Prostate gland (tissue), 2 donors: ENCODE data around the gene WNK1. TPM values are rescaled to one million over a fixed set of nuclear protein-coding genes. Genes with fewer than 3 reads are reported as not detected.
A peak's percentile ranks its signal among the peaks of the same experiment; 100 is the strongest.

Experiments used
- DNase-seq: peaks from one replicate; pipeline ENCODE4 v3.0.0-alpha.2; 2019; ENCODE audit warnings: low spot score
- H3K27ac ChIP-seq, 2 donors: fragments of 200-600 bp; sonication (generic); 2 replicates each; pipeline ENCODE4 v1.5.1; 2017 to 2019
- H3K27me3 ChIP-seq: fragments of 200-600 bp; sonication (generic); replicated peaks from 2 replicates; pipeline ENCODE4 v1.5.1; 2019; ENCODE audit not compliant: insufficient read depth
- H3K36me3 ChIP-seq, 2 donors: fragments of 200-600 bp; sonication (generic); 1 replicate in 1 of 2; 2 replicates in 1 of 2; pipeline versions ENCODE4 v1.5.1 to v1.8.1; 2017 to 2019
- H3K4me1 ChIP-seq: fragments of 200-600 bp; sonication (generic); replicated peaks from 2 replicates; pipeline ENCODE4 v1.5.1; 2019
- H3K4me3 ChIP-seq, 2 donors: fragments of 200-600 bp; sonication (generic); 2 replicates each; pipeline ENCODE4 v1.5.1; 2017 to 2019
- H3K9me3 ChIP-seq: fragments of 200-600 bp; sonication (generic); 2 replicates; pipeline ENCODE4 v1.5.1; 2017
- POLR2A ChIP-seq: fragments of 450-650 bp; IDR thresholded peaks from one replicate; pipeline ENCODE4 v1.6.1; 2016; ENCODE audit warnings: antibody characterized with exemption, mild to moderate bottlenecking
- POLR2AphosphoS5 ChIP-seq: sonication (generic); formaldehyde crosslinking; IDR thresholded peaks from one replicate; pipeline ENCODE4 v1.6.1; 2017; ENCODE audit warnings: antibody characterized with exemption
- WGBS: methylation state at CpG from one replicate; pipeline ENCODE4 v1.1.5; 2018; 5-methylcytosine and 5-hydroxymethylcytosine counted together
- intact Hi-C: fragments of 100-400 bp; cut with DNase I; formaldehyde crosslinking; loops from one replicate; pipeline ENCODE4 v1.14.2; 2022
- total RNA-seq, 2 donors: library from RNA; depleted of rRNA; stranded (reverse); fragments of >200 nt; gene quantifications; one replicate each; pipeline ENCODE4 v1.1.0, GENCODE V29; 2016
- TF ChIP-seq, protein P1 (sequence below), 4 experiments: fragments of 200-600 bp in 2 of 4; fragments of 450-650 bp in 2 of 4; sonication (generic) in 2 of 4; IDR thresholded peaks; 1 replicate in 3 of 4; 2 replicates in 1 of 4; pipeline ENCODE4 v1.5.1; 2016 to 2019; ENCODE audit warnings: antibody characterized with exemption in 4 of 4, mild to moderate bottlenecking in 2 of 4, moderate library complexity in 2 of 4

The WNK1 gene
- total RNA-seq, 2 donors from 2014 or later = 82.7 to 223 TPM

DNA sequence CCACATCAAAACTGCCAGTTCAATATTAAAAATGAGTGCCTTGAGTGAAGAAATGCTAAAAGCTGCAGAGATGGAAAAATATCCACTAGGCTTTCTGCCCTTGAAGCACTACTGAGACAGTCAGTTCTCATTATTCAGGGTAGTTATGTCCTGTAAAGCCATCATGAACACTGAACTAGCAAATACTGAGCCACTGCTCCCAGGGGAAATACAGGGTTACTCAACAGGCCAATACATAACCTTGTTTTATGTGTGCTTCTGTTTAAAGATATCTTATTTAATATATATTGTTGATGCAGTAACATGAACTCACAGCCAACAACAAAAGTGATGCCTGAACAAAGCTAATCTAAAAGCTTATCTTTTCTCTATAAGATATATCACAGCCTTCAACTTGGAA is 193.8 kb downstream of the WNK1 start:
- Histone ChIP-seq H3K27ac (no peak overlapping the region), H3K4me3 (no peak overlapping the region), H3K9me3 (no peaks in the 10 kb centered on the region), H3K27me3 (no peaks in the 10 kb centered on the region), H3K36me3 (no peaks in the 10 kb centered on the region), H3K4me1 (no peaks in the 10 kb centered on the region)
- TF ChIP-seq, protein P1, sequence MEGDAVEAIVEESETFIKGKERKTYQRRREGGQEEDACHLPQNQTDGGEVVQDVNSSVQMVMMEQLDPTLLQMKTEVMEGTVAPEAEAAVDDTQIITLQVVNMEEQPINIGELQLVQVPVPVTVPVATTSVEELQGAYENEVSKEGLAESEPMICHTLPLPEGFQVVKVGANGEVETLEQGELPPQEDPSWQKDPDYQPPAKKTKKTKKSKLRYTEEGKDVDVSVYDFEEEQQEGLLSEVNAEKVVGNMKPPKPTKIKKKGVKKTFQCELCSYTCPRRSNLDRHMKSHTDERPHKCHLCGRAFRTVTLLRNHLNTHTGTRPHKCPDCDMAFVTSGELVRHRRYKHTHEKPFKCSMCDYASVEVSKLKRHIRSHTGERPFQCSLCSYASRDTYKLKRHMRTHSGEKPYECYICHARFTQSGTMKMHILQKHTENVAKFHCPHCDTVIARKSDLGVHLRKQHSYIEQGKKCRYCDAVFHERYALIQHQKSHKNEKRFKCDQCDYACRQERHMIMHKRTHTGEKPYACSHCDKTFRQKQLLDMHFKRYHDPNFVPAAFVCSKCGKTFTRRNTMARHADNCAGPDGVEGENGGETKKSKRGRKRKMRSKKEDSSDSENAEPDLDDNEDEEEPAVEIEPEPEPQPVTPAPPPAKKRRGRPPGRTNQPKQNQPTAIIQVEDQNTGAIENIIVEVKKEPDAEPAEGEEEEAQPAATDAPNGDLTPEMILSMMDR (IDR thresholded peaks at IDR 0.05) = no peak
- TF ChIP-seq POLR2A (no peak), POLR2AphosphoS5 (no peak)
- no peak for DNase-seq
- intact Hi-C loops = no loop called here

DNA sequence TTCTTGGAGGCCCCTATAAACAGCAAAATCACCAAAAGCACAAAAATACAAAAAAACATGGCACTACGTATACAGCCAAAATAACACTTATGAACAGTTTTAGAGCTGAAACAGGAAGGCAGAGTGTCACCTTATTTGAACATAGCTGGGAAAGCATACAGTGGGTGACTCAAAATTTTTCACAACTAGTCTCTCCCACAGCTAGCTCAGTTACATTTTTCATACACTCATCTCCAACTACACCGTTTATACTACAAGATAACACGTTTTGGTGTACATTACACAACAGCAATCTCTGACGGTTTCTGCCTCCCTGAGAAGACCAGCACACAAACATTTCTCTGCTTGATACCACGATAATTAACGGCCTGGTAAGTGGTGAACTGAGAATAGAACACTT is 194.3 kb downstream of the WNK1 start:
- WGBS = 86% methylated on average over 6 of the region's 6 CpGs
- no peak overlapping the region for H3K27ac ChIP-seq
- no peak for DNase-seq
- no peak overlapping the region for H3K4me3 ChIP-seq
- TF ChIP-seq, protein P1 (IDR thresholded peaks at IDR 0.05) = no peak
- TF ChIP-seq POLR2AphosphoS5 (no peak), POLR2A (no peak)
- no peaks in the 10 kb centered on the region for H3K9me3 ChIP-seq
- no peaks in the 10 kb centered on the region for H3K27me3 ChIP-seq
- intact Hi-C loops = no loop called here
- H3K36me3 ChIP-seq = no peaks in the 10 kb centered on the region
- no peaks in the 10 kb centered on the region for H3K4me1 ChIP-seq

DNA sequence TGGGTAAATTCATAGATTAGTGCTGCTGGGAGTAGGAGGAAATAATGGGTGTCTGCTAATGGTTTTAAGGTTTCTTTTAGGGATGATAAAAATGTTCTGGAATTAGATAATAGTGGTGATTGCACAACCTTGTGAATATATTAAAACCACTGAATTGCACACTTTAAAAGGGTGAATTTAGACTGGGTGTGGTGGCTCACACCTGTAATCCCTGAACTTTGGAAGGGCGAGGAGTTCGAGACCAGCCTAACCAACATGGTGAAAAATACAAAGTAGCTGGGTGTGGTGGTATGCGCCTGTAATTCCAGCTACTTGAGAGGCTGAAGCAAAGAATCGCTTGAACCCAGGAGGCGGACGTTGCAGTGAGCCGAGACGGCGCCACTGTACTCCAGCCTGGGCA is 195.9 kb downstream of the WNK1 start:
- Histone ChIP-seq H3K9me3 (no peaks in the 10 kb centered on the region), H3K27ac (no peak overlapping the region), H3K4me3 (no peak overlapping the region), H3K36me3 (no peaks in the 10 kb centered on the region), H3K27me3 (no peaks in the 10 kb centered on the region), H3K4me1 (no peaks in the 10 kb centered on the region)
- TF ChIP-seq POLR2AphosphoS5 (no peak), POLR2A (no peak)
- TF ChIP-seq, protein P1 (IDR thresholded peaks at IDR 0.05) = no peak
- no peak for DNase-seq
- intact Hi-C loops = loop anchor here (2.0 kb wide), 2 partner anchors 195 to 377 kb away; partner anchors contain the start of gene WNK1
- 93% methylated on average over 9 of the region's 9 CpGs for whole genome bisulfite sequencing

DNA sequence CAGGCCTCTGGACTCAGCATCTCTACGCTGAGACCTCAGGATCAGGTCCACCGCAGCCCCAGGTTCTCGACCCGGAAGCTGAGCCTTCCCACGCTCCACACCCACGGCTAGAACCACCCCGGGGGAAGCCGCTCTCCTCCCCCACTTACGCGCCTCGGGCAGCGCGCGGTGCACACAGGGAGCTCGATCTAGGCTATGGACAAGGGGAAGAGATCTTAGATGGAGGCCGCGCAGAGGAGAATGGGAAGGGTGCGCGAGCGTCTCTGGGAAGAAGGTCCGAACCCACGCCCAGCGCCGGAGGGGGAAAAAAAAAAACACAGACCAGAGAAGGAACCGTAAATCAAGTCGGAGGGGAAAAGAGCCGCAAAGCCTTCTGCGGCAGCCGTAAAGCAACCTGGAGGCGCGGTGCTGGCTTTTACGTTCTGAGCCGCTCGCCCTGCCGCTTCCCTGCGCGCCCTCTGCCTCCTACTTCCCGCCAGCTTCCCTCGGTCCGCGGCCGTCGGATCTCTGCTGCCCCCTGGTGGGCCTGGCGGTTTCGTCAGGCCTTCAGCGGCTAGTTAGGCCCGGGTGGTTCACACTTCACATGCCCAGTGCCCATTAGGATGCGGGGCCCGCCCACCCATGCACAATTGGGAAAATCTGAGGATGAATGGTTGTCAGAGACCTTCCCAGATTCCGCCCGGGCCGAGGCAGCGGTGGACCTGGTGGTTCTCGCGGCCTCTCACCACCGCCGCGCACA is 197.2 kb downstream of the WNK1 start, which contains the start of gene RAD52:
TSS of gene RAD52 (minus strand) at position 242 of the 739 bp plus-strand sequence. CDS start 16,636 bp downstream, outside the sequence.
- H3K9me3 ChIP-seq = no peaks in the 10 kb centered on the region
- H3K4me1 ChIP-seq = no peaks in the 10 kb centered on the region
- H3K27me3 ChIP-seq = no peaks in the 10 kb centered on the region
- intact Hi-C loops = loop anchor here (2.0 to 5.0 kb wide), 4 partner anchors 132 to 379 kb away; partner anchors contain the start of gene WNK1
- peak within 1 kb of the TSS; percentile 84 to 91 for H3K27ac ChIP-seq
- WGBS = 2% methylated on average over 51 of the region's 58 CpGs
- peak within 1 kb of the TSS; percentile 76 to 78 for H3K4me3 ChIP-seq
- peak; percentile 95 for TF ChIP-seq POLR2AphosphoS5
- peak; percentile 63 for TF ChIP-seq POLR2A
- TF ChIP-seq, protein P1 (IDR thresholded peaks at IDR 0.05) = peak; percentile 98 to 99 (median 99)
- peak; percentile 97 for DNase-seq
- no peaks in the 10 kb centered on the region for H3K36me3 ChIP-seq

DNA sequence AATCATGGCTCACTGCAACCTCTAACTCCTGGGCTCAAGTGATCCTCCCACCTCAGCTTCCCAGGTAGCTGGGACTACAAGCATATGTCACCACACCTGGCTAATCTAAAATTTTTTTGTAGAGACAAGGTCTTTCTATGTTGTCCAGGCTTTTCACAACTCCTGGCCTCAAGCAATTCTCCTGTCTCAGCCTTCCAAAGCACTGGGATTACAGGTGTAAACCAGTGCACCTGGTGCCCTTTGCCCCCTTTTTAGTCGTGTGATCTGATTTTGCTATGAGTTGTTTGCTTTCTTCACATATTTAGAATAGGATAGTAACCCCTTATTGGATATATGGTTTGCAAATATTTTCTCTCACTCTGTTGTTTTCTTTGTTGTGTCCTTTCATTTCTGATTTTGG is 198.8 kb downstream of the WNK1 start:
- no peak overlapping the region for H3K4me3 ChIP-seq
- TF ChIP-seq POLR2AphosphoS5 (no peak), POLR2A (no peak)
- TF ChIP-seq, protein P1 (IDR thresholded peaks at IDR 0.05) = no peak
- intact Hi-C loops = loop anchor here (5.0 kb wide), 2 partner anchors 134 to 146 kb away; no protein-coding TSS in a partner anchor
- no peaks in the 10 kb centered on the region for H3K27me3 ChIP-seq
- no peaks in the 10 kb centered on the region for H3K9me3 ChIP-seq
- no peaks in the 10 kb centered on the region for H3K36me3 ChIP-seq
- 30% methylated on average over 1 of the region's 1 CpG for WGBS
- no peak for DNase-seq
- H3K27ac ChIP-seq = no peak overlapping the region
- no peaks in the 10 kb centered on the region for H3K4me1 ChIP-seq
